Measurements from ENCODE around the gene NUTM2B.
"Not testable (repeated sequence)": the region's sequence is repeated elsewhere in the genome, so short reads cannot be mapped to it uniquely, and the experiment has no call there.

DNA sequence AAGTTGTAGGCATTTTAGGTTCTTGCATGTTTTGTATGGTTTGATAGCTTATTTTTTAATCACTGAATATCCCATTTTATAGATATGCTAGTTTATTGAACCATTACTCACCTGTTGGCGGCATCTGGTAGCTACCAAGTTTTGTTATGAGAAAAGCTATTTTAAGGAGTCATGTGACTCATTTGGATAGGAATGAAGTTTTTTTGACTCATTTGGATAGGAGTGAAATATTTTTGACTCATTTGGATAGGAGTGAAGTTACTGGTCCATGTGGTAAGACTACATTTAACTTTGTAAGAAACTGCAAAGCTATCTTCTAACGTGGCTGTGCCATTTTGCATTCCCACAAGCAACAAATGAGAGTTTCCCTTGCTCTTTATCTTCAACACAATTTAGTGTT lies 28.1 kb upstream of the NUTM2B start:
- TF ChIP-seq, protein P1, sequence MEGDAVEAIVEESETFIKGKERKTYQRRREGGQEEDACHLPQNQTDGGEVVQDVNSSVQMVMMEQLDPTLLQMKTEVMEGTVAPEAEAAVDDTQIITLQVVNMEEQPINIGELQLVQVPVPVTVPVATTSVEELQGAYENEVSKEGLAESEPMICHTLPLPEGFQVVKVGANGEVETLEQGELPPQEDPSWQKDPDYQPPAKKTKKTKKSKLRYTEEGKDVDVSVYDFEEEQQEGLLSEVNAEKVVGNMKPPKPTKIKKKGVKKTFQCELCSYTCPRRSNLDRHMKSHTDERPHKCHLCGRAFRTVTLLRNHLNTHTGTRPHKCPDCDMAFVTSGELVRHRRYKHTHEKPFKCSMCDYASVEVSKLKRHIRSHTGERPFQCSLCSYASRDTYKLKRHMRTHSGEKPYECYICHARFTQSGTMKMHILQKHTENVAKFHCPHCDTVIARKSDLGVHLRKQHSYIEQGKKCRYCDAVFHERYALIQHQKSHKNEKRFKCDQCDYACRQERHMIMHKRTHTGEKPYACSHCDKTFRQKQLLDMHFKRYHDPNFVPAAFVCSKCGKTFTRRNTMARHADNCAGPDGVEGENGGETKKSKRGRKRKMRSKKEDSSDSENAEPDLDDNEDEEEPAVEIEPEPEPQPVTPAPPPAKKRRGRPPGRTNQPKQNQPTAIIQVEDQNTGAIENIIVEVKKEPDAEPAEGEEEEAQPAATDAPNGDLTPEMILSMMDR (IDR thresholded peaks at IDR 0.05; ENCODE audit: low read depth, low read length): not testable (repeated sequence)
- TF ChIP-seq EZH2phosphoT487 (IDR thresholded peaks at IDR 0.05; ENCODE audit: low read depth): not testable (repeated sequence)
